ENCODE measurements around the gene ZNF488.

The ZNF488 gene

GRCh38 chr10:47348661-47349470 is 35.2 kb downstream of the ZNF488 start:
- DNase-seq, result no peak

DNA sequence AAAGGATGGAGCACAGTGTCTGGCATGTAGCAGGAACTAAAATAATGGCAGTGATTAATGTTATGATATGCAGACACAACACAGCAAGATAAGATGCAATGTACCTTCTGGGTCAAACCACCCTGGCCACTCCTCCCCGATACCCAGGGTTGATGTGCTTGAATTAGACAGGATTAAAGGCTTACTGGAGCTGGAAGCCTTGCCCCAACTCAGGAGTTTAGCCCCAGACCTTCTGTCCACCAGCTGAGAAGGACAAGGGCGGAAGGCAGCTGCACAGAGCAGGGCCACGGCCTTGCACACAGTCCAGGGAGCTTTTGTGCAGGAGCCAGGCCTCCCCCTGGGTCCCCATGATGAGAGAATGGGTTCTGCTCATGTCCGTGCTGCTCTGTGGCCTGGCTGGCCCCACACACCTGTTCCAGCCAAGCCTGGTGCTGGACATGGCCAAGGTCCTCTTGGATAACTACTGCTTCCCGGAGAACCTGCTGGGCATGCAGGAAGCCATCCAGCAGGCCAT is 35.9 kb downstream of the ZNF488 start, which contains the start of gene RBP3:
Gene RBP3 (plus strand): TSS at position 226 of the 514 bp plus-strand sequence. CDS start 122 bp downstream, at position 348.
- no peak for DNase-seq

DNA sequence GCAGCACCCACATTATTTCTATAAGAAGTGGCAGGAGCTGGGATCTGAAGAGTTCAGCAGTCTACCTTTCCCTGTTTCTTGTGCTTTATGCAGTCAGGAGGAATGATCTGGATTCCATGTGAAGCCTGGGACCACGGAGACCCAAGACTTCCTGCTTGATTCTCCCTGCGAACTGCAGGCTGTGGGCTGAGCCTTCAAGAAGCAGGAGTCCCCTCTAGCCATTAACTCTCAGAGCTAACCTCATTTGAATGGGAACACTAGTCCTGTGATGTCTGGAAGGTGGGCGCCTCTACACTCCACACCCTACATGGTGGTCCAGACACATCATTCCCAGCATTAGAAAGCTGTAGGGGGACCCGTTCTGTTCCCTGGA is 36.8 kb downstream of the ZNF488 start:
- no peak for DNase-seq

GRCh38 chr10:47346581-47347302 is 37.4 kb downstream of the ZNF488 start:
- no peak for DNase-seq

GRCh38 chr10:47344996-47345870 is 38.9 kb downstream of the ZNF488 start:
- DNase-seq, result no peak

GRCh38 chr10:47340608-47341170 is 43.4 kb downstream of the ZNF488 start:
- peak; percentile 90 for DNase-seq

DNA sequence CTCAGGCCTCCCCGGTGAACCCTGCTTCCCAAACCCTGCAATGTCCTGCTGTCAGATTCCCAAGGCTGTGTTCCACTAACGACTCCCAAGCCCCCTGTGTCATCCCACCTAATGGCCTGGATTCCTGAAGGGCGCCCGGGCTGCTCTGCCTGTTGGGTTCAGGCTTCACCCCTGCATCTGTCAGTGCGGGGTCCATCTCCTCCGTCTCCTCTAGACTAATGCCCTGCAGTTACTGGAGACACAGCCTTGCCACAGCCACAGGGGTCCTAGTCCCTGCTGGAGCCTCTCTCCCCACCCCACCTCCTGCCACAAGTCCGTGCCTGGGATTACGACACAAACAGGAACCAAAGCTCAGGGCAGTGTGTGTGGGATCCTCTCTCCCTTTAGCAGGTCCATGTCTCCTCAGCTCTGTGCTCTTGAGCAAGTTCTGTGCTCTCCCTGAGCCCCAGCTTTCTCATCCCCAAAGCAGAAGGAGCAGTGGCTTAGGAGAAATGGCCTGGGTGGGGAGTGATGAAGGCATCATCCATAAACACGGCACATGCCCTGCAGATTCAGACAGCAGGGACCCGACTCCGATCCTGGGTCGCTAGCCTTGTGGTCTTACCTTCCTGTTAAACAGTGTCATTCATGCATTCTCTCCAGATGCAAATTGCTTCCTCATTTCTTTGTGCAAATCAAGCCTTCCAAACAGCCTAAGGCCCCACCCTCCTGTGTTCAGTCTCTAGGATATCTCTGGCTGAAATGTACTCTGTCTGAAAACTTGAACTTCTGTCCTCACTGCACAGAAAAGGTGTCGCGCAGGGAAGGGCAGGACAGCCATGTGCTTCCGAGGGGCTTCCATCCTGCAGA is 44.1 kb downstream of the ZNF488 start:
- DNase-seq, result no peak

- no peak for DNase-seq
Observed at GRCh38 chr10:47339186-47339735, 44.8 kb downstream of the ZNF488 start.

DNA sequence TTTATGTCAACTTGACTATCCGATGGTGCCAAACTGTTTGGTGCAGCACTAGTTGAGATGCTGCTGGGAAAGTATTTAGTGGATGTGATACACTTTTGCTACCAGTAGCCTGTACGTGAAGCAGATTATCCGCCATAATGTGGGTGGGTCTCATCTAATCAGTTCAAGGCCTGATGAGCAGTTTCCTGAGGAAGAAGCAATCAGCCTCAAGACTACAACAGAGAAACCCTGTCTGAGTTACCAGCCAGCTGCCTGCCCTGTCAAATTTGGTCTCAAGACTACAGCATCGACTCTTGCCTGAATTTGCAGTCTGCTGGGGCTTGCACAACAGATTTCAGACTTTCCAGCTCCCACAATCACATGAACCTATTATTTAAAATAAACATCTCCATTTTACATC is 46.8 kb downstream of the ZNF488 start:
- DNase-seq, result no peak

DNA sequence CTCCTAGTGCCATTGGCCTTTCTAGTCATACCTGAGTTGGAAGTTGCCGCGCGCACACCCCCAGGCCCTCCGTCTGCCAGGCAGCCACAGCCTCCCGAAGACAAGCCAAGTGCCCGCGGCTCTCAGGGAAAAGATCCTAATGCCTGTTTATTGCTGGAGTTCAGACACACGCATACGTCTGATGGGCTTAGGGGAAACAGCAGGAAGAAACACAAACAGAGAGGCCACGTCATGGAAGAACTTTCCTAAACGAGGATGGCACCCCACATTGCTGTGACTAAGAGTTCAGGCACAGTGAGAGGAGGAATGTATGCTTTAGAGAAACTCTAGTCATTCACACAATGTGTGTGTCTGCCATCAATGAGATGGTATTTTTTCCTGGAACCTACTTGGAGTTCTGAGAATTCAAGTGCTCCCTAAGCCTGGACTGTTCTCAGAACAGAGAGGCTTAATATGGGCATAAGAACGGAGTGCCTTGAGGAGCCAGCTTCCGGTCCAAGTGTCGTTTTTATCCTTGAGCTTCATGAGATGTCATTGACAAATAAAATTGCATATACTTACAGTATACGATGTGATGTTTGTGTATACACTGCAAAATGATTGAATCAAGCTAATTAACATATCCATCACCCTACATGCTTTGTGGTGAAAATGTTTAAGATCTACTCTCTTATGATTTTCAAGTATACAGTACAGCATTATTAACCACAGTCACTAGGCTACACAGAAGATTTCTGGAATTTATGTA is 47.5 kb downstream of the ZNF488 start:
- no peak for DNase-seq

GRCh38 chr10:47335906-47336305 is 48.2 kb downstream of the ZNF488 start:
- no peak for DNase-seq

- DNase-seq, result no peak
Observed at GRCh38 chr10:47334466-47335295, 49.4 kb downstream of the ZNF488 start.

DNA sequence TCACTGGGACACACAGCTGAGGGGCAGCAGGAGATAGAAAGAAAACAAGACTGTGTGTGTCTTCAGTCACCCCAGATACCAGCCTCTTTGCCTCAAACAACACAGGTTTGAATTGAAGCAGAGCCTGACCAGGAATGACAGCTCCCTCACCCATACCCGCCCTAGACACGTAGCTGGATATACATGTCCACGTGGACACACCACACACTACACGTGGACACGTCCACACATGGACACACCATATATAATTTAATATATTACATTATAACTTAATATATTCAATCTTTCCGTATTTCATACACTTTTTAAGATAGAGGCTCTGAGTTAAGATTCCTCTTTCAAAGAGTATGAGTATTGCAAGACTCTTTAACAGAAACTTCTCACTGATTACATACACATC is 50.6 kb downstream of the ZNF488 start:
- no peak for DNase-seq

- no peak for DNase-seq
Observed at GRCh38 chr10:47332946-47333345, 51.1 kb downstream of the ZNF488 start.

DNA sequence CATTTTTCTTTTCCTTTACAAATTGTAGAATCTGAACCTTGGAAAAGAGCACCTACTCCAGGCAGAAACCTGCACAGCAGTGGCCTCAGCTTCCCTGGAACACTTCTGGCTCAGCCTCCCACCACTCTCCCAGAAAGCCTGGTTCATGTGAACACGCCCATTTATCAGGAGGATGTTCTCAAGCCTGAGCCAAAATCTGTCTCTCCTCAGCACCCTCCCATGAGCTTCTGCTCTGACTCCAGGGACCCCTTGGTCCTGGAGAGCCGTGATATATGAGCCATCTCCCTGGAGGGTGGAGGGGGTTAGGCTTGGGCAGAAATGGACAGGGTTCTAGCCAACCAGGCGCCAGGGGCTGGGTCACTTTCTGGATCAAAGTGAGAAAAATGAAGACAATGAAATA is 51.7 kb downstream of the ZNF488 start:
- DNase-seq, result no peak

DNA sequence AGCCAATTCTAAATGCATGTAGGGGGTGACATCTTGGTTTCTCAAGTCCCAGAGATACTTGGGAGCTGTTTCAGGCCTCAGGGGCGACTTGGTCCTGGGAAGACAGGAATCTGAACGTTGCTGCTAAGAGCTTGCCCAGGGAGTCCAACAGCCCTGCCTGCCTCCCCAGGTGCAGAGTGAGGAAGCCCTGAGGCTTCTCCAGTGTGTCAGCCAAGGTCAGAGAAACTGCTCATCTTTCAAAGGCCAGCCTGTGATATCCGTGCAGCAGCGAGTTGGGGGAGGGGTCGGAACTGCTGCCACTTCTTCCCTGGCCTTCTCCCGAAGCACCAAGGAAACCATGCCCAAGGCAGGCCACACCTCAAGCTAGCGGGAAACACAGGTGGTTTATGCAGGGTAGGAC is 52.1 kb downstream of the ZNF488 start:
- DNase-seq, result no peak

- DNase-seq, result no peak
Observed at GRCh38 chr10:47331491-47331890, 52.6 kb downstream of the ZNF488 start.

DNA sequence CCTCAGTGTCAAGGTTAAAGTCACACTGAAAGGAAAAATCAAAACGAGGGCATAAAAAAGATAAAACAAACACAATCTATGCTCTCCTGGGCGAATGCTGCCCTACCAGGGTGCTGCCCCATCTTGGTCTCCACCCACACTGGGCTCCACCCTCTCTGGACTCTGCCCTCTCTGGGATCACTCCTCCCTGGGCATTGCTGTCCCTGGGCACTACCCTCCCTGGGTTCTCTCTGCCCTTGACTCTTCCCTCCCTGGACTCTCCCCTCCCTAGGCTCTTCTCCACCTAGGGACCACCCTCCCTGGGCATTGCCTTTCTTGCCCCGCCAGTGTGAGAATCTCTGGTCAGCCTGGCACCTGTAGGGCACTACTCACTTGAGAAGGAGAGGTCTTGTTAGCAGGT is 53.3 kb downstream of the ZNF488 start:
- no peak for DNase-seq

- DNase-seq, result no peak
Observed at GRCh38 chr10:47330366-47330765, 53.7 kb downstream of the ZNF488 start.

GRCh38 chr10:47329855-47330254 is 54.2 kb downstream of the ZNF488 start:
- no peak for DNase-seq
